GM18873 (cell line): Measurements from ENCODE around the gene USP7.

Experiments used
- ATAC-seq: cut with Tn5 transposase; IDR thresholded peaks from one replicate; pipeline ENCODE4 v1.9.1; 2021; ENCODE audit warnings: mild to moderate bottlenecking, moderate library complexity, moderate number of reproducible peaks; ENCODE audit not compliant: unreplicated experiment, low FRiP score

Gene USP7

DNA sequence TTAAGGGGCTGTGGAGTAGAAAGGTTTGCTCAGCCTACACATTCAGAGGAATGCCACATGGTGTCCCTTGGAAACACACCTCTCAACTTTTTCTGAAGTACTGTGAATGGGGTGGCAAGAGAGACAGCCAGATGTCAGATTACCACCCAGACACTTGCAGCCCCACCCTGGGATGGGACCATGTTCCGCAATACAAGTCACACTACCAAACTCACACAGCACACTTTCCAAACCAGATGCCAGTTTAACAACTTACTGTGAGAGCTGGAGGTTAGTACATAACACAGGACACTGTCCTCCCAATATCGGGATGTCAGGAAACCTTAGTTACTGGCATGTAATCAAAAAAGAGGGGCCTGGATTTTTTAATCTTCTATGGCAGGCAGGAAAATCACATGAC lies 7.9 kb downstream of the USP7 start:
- no peak for ATAC-seq

DNA sequence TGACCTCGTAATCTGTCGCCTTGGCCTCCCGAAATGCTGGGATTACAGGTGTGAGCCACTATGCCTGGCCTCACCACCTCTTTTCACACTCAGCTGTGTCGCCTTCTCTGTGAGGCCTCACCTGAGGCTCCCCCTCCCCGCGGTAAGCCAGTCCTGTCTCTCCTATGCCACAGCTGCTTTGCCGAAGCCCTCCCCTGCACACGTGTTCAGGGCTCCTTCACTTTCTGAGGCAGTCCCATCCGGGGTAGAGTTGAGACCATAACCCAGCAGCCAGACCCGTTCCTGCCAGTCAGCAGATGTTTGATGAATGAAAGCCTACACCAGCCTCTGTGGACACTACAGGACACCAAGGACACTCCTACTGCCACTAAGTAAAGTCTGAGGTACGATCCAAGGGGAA lies 10.6 kb downstream of the USP7 start:
- ATAC-seq: no peak

DNA sequence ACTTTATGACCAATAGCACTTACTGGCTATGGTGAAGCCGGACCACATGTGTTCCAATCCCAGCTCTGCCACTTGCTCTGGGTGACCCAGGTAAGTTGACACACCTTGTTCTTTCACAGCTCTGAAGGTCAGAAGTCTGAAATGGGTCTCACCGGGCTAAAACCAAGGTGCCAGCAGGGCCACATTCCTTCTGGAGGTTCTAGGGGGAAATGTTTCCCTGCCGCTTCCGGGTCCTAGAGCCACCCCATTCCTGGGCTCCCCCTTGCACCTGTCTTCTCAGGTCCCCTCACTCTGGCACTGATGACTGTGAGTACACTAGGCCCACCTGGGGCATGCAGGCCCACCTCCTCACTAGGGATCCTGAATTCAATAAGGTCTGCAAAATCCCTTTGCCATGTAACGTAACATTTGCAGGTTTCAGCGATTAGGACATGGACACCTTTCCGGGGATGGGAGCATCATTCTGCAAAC lies 11.4 kb downstream of the USP7 start:
- ATAC-seq: no peak

DNA sequence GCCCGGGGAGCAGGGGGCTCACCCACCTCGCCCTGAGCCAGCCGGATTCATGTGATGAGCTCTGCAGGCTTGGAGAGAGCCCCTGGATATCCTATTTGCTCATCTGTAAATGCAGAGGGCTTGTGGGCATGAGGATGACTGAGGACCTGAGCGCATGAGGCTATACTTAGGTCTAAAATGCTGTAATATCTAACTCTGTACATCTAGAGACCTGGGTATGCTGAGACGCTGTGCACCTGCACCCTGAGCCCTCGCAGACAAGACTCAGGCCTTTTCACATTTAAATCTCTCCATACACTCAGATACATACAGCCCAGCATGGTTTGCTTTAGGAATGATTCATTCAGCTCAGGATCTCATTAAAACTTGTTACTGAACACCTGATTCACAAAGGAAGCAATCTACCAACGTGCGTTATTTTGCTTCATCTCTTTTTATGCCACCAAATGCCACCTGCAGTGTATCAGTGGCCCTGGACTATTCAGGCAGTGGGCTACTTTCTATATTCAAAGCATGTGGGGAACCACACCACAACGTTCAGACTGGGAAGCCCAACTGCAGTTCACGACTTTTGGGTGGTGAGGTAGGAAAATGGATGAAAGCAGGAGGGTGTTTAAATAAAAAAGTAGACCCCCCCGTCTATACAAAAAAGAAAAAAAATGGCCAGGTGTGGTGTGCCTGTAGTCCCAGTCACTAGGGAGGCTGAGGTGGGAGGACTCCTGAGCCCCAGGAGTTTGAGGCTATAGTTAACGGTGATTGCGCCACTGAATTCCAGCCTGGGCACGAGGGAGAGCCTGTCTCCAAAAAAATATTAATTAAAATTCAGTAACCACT lies 12.0 kb downstream of the USP7 start:
- no peak for ATAC-seq

DNA sequence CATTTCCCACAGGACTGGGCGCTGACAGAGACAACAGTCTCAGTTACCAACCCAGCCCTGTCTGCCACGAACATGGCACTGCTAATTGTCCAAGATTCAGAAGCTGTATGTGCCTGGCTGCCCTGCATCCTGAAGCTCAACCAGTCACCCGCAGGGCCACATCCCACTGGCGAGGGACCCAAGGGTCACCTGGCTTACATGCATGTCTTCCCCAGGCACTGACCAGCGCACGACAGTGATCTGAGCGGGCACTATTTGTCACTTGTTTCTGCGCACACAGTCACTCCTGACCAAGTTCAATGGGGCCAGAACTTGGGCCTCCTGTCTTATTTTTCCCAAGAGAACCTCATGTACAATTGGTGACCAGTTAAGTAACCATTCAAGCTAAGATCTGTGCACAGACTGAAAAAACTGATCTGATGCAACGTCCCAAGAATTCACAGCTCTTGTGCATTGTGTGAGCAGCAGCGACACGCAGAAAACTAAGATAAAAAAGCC lies 13.1 kb downstream of the USP7 start:
- ATAC-seq: no peak

DNA sequence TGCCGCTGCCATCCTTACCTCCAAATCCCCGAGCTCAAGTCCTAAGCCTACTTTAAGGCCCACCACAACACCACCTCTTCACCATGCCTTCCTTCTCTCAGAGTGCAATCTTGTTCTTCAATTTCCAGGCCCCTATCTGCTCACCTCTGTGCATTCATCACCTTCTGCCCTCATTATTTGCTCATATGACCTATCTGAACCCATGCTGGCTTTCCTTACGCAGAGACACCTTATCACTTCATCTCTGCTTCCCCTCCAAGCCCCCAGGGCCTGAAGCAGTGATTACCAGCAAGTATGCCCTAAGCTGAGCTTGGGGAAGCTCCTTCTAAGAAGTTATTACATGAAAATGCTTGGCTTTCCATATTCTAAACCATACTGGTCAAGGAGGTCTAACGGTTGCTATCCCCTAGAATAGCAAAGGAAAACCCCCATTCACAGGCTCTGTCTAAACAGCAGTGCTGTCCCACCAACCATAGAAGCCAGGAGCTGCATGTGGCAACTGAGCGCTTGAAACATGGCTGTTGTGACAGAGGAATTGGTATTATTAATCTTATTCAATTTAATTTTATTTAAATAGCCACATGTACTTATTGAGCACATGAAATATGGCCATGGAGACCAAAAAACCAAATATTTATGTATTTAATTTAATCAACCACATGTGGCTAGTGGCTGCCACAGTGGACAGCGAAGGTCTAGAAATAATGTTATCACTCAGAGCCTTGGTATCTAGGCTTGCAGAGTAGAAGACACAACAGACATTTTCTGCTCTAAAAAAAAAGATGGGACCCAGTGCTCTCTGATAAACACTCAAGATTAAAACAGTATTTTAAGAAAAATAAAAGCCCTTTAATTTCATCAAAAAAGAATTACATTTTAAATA lies 13.9 kb downstream of the USP7 start:
- ATAC-seq: no peak

DNA sequence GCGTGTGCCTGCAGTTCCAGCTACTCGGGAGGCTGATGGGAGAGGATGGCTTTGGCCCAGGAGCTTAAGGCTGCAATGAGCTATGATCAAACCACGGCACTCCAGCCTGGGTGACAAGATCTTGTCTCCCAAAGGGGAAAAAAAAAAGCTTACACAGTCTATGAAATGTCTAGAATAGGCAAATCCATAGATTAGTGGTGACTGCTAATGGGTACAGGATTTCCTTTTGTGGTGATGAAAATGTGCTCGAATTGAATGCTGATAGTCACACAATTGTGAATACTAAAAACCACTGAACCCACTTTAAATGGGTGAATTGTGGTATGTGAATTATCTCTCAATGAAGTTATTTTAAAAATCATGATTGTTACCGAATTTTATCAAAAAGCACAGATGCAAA lies 14.9 kb downstream of the USP7 start:
- ATAC-seq: no peak

DNA sequence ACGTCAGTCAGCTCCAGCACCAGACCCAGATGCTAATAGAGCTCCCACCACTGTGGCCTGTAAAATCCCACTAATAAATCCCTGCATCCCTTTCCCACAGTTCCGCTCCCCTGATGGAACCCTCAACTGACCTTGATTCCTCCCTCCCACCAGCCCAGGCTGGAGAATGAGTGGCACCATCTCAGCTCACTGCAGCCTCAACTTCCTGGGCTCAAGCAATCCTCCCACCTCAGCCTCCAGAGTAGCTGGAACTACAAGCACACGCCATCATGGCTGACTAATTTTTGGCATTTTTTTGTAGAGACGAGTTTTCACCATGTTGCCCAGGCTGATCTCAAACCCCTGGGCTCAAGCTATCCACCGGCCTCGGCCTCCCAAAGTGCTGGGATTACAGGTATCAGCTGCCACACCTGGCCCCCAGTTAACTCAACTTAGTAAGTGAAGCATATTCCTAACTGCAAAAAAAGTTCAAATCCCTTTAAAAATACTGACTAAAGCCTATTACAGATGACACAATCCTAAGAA lies 15.6 kb downstream of the USP7 start:
- ATAC-seq: no peak

DNA sequence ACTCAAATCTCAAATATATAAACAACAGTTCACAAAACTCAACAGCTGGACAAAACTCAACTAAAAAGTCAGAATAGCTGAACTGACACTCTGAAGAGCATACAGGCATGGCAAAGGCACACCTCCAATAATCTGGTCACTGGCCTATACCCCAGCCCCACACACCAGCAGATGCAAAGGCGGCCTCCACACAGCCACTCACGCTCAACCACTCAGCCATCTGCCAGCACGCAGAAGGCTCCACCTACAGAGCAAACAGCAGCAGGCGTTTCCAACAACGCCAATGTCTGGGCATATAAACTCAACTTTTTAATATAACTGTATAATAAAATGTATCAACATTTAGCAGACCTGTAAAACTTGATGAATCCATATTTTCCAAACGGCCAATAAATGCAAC lies 17.2 kb downstream of the USP7 start:
- no peak for ATAC-seq

DNA sequence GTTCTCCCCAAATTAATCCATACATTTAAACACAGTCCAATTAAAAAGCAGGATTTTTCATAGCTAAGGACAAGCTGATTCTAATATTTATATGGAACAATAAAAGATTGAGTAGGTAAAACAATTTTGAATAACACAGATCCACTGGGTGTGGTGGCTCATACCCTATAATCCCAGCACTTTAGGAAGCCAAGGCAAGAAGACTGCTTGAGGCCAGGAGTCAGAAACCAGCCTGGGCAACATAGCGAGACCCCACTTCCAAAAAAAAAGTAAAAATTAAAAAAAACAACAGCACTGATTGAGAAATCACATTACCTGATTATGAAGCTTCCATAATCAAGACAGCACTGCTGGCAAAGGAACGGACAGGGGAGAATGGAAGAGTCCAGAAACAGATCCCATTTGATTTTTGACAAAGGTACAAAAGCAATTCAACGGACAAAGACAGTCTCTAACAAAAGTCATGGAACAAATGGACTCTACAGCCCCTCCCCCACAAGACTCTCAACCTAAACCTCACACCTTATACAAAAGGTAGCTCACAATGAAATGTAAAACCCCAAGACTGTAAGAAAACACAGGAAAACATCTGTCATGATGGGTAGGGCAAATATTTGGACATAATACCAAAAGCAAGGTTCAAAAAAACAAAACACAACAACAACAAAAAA lies 17.9 kb downstream of the USP7 start:
- no peak for ATAC-seq

DNA sequence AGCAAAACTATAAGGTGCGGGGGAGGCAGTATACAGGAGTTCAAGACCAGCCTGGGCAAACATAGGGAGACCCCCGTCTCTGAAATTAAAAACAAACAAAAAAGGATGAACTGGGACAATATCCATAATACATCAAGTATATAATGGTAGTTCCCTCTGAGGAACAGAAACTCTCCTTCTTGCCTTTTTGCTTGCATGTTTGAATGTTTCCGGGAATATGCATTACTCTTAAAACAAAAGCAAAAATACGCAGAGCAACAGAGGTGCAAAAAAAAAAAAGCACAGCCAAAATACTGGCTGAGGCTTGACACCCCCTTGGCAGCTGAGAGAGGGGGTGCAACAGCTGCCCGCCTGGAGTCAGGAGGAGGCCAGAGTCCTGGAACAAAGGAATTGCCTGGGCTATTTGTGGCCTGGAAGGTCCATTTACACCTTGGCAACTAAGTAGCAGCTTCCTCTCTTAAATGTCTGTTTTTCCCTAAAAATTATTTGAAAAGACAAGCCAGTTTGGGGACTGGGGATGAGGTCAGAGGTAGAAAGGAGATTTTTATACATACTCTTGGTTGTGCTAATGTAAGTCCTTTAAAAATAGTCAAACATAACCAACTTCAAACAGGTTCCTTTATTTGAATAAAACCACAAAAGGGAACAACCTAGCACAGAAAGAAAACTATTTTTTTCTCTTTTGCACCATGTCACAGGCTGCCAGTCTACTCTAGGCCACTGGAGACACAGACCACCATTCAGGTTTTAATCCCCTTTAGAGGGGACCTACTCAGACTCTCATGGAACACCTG lies 19.5 kb downstream of the USP7 start:
- ATAC-seq: peak; percentile 68

DNA sequence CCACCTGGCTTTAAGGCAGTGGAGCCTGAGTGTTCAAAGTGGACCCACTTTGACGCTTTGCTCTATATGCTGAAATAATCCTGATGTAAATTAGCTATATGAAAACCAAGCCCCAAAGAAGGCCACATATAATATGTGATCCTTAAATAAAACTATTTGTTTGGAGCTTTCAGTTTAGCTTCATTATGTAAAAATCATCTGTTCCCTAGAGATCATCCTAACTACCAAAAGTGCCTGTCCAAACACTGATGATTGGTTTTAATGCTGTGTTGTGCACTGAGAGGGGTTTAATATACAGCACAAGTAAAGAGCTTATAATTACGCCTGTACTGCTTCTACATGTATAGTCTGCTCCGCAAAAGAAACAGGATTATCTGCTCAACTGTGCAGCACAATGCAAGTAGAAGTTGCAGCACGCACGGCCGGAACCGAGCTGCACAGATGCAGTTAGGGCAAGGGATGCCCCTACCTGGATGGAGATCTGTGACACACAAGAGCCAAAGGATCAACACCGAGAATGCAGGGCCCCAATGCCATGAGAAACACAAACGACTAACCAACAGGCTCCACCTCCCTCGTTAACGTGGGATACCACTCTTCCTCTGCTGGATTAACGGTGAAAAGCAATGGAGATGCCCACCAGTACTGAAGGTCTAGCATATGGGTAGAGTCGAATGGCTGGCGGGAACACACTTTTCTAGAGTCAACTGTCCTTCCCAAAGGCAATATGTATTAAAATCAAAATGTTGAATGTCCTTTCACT lies 20.5 kb downstream of the USP7 start:
- ATAC-seq: no peak

DNA sequence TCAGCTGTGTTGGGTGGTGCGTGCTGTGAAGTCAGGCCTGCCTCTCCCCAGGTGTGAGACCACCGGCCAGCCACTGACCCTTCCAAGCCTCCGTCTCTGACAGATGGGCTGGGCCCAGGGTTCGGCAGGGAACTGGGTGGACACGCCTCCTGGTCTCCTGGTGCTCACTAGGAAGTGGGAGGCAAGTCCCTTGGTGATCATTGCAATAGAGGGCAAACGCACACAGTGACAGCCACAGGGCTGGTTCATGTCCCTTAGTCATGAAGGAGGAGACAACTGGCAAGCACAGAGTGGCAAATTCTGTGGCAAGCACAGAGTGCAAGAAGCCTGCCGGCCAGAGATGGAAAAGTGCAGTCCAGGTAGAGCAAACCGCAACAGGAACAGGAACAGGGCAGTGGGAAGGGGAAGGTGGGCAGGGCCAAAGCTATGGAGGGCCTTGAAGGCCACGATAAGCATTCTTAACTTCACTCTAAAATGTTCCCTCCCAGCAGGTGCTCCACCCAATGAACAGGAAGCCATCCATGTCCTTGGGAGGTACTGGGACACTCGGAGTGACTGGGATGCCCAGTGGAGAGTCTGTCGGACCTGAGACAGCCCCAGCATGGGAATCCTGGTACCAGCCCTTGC lies 21.9 kb downstream of the USP7 start:
- ATAC-seq: no peak

DNA sequence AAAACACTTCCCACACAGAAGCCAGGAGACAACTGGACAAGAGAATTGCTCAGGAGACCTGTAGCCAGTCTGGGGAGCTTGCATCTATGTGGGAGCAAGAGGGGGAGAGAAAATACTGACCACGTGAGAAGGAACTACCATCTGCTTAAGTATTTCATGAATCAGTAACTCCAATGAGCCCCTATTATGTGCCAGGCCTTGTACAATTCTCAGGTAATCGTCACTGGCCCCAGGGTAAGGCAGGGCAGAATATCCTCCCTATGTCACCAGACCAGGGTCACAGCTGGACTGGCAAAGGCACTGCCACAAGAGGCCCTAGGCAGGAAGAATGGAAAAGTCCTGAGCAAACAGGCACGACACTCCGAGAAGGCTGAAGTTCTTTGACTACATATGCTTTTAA lies 25.9 kb downstream of the USP7 start:
- no peak for ATAC-seq

DNA sequence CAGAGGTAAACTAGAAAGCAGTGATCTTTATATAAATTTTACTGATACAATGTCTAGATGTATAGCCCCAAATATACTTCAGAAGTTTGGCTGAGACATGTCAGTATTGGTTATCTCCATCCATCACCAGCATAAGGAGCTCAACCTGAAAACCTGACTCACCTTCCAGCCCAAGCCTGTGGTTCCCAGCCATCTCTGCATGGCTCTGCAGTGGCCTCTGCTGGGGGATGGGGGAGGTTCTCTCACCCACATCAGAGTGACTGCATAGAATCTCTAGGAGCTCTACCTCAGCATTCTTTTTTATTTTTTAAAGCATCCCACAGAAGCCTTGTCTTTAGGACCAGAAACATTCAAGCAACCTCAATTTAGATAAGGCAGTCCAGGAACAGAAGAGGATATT lies 27.3 kb downstream of the USP7 start:
- peak; percentile 56 for ATAC-seq

DNA sequence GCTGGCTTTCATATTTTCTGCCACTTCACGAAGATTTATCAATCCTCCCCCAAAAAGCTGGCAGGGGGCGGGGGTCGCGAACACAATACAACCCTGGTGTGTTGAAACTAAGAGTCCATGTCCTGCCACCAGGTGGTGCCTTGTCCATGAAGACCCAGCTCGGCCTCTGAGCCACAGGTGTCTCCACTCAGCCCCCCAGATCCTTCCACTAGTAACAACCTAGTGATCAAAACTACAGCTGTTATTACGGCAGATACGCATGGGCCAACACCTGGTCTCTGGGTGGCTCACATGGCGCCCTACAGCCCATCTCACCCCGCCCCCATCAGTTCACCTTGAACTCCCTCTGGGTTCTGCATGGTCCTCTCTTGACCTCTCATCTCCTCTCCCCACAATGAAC lies 27.7 kb downstream of the USP7 start:
- no peak for ATAC-seq

DNA sequence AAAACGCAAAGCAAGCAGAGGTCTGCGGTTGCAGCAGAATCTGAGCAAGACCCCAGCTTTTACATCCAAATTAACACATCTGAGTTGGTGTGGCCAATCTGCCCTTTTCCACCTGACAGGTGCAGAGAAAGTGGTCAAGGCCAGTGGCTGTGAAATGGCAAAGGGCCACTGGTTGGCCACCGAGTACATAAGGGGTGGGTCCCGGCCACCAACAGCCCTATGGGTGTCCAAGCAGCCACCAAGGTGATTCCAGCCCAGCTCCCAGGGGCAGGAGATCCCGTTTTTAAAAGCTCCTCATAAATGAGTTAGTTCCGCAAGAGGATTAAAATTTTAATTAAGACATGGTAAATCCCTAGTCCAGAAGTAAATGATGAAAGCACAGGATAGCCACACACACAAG lies 29.1 kb downstream of the USP7 start:
- no peak for ATAC-seq

DNA sequence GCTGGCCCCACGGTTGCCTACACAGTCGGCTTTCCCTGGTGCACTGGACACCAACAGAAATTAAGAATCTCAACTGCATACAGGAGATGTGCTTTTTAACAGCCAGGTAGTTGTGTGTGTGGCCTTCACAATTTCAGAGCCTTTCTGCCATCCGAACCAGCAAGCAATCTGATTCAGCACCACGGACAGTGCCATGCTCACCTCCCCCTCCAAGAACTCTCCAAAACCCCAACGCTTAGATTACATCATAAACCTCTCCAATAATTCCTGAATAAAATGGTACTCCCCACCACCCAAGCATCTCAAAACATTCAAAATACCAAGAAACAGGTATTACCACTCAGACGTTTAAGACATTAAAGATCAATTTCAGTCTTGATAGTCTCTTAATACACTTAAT lies 31.8 kb downstream of the USP7 start:
- no peak for ATAC-seq
